Activated CD8-positive, alpha-beta memory T cell treated with anti-CD3 and anti-CD28 coated beads, Interleukin-2, amount 50 U/mL, for 1 hour (primary cell): ENCODE measurements around the gene RNF34.

Experiments
- DNase-seq: peaks from one replicate; pipeline ENCODE4 v3.0.0-alpha.2; 2020; ENCODE audit errors: extremely low read depth

Gene RNF34

DNA sequence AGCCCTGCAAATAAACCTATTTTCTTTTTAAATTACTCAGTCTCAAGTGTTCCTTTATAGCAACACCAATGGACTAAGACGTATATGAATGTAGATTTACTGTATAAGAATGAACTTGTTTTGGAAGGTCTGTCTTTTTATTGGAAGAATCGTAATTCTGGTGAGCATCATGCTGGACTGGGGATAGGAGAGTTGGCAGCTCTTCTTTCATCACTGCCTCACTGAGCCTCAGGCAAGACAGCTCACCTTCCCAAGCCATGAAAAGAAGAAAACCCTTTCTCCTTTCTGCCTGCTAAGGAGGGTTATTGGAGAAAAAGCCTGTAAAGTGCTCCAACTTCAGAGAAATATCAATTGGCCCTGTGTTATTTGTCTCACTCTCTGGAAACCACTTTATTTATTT, 9.1 kb upstream of the RNF34 start:
- DNase-seq = no peak

DNA sequence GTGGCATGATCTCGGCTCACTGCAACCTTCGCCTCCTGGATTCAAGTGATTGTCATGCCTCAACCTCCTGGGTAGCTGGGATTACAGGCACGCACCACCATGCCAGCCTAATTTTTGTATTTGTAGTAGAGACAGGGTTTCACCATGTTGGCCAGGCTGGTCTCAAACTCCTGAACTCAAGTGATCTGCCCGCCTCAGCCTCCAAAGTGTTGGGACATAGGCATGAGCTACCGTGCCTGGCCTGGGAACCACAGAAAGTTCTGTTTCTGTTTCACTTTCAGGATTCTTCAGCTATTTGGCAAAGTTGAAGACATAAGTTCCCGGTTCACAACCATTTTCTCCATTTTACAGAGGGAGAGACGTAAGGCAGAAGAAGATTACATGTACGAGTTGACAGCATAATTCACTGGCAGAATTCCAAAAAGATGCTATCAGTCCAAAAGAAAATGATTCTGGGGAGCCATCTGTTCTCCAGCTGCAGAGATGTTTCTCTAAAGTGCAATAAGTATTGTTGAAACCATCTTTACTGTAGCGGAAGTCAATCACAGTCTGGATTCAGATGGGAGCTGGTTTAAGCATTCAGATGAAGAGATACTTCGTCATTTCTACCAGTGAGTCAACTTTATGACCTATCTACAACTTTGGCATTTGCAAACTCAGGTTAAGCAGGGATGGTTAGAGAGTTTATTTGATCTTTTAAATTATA, 8.1 kb upstream of the RNF34 start:
- DNase-seq = no peak

DNA sequence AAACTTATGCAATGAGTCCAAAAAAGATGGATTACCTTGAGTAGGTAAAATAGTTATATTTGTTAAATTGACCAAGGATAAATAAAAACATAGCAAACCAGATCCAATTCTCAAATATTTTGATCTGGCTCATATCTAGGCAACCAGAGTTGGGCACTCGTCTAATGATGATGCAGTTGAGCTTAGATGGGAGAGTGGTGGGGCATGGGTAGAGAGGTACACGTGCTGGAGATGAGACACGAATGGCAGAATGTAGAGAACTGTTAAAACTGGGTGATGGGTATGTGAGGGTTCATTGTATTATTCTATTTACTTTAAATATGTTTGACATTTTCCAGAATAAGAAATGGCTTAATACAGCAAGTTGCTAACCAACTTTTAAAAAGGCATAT, 7.6 kb upstream of the RNF34 start:
- DNase-seq = no peak

DNA sequence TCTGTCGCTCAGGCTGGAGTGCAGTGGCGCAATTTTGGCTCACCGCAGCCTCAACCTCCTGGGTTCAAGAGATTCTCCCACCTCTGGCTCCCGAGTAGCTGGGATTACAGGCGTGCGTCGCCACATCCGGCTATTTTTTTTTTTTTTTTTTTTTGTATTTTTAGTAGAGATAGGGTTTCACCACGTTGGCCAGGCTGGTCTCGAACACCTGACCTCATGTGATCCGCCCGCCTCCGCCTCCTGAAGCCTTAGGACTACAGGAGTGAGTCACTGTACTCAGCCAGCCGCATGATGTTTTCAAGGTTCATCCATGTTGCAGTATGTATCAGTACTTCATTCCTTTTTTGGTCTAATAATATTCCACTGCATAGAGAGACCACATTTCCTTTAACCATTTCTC, 2.4 kb upstream of the RNF34 start:
- no peak for DNase-seq

DNA sequence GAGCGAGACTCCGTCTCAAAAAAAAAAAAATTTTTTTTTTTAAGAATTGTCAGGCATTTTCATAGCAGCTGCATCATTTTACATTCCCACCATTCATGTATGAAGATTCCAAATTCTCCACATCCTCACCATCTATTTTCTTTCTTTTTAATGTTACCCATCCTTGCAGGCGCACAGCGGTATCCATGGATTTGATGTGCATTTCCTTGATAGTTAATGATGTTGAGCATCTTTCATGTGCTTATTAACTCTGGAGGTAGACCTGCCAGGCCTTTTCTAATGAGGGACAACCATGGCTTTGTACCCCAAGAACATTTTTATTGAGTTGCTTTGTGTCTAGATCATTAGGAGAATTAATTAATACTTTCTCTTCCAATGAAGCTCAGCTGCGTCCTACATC, 1.6 kb upstream of the RNF34 start:
- DNase-seq = no peak

DNA sequence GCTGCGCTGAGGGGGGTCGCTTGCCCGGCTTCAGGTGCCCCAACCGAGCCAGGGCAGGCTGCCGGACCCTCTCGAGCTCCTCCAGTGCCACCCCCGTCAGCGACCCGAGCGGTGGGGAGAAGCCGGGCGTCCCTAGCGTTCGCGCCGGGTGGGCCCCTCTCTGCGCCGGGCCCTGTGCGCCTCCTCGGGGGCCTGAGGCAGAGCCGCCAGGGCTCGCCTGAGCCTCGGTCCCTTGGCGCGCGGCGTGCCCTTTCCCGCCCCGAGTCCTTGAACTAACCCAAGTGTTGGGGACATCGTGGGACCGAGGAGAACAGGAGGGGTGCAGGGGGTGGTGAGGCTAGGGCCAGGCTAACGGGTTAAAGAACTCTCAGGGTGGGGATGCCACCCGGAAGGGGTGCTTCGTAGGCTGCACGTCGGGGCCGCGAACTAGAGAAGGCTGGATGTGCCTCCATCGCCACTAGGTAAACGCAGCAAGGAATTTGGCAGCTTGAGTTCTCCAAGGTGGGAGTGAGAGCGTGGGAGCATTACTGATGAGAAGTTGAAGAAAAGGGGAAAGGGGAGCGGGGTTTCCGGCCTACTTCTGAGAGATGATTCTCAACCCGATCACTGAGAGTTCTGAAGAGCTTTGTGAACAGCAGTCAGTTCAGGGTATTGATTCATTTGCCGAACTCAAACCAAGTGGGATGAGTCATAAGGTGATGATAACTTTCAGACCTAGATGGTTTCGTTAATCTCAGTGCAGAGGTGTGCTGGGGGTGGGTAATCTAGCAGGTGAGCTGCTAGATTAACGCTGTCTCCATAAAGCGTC, 618 bp downstream of the RNF34 start:
- DNase-seq = peak; percentile 36

DNA sequence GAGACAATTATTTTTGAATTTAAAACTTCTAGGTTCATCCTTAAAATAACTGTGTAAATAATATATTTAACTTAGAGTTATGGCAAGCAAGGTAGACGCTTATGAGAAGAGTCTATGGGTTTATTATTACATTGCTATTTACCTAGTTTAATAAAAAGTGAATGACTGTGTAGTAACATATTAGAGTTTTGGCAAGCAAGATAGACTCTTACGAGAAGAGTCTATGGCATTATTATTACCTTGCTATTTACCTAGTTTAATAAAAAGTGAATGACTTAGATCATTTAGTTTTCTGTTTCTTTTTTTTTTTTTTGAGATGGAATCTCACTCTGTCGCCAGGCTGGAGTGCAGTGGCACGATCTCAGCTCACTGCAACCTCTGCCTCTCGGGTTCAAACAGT, 3.8 kb downstream of the RNF34 start:
- DNase-seq = no peak

DNA sequence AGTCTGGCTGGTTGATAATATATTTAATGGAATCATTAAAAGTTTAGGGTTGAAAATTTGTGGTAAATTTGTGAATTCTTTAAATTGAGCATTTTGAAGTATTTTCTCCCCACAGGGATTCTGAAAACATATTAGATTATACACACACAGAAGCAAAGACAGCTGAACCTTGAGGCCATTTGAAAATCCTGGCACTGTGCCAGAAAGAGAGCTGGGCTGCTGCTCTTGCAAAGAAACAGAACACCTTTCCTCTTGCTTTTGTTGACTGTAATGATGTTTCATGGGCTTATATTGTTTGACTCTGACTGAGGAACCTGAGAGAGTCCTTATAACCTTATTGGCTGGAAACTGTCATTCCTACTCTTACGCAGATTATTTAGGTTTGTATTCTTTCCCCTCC, 4.8 kb downstream of the RNF34 start:
- DNase-seq = no peak

DNA sequence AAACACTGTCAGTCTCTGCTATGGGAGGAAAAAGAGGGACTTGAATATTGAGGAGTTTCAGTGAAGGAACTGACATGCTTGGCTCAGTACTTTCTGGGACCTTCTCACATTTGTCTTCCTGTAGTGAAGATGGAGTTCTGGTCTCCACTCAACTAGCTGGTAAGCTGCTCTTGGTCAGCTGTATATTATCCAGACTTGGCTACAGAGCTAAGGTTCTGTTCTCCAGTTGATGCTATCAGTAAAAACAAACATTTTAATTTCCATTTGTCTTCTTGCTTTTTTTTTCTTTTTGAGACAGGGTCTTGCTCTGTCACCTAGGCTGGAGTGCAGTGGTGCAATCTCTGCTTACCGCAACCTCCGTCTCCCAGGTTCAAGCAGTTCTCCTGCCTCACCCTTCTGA, 5.3 kb downstream of the RNF34 start:
- DNase-seq = no peak

DNA sequence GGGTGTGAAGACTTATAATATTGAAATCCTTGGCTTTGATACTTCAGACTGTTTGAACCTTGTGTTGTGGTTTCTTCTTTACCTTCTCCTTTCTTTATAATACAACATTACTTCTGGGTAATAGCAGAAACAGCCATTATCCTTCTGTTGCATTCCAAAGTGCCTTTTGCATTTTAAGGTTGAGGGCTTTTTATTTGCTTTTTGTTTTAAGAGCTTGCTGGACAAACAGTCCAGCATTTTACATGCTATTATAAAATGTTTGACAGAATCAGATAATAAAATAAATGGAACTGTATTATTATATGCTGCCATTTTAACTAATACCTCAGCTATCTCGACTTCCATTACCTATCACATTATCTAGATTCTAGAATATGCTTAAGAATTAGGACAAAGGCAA, 14.0 kb downstream of the RNF34 start:
- DNase-seq = no peak

DNA sequence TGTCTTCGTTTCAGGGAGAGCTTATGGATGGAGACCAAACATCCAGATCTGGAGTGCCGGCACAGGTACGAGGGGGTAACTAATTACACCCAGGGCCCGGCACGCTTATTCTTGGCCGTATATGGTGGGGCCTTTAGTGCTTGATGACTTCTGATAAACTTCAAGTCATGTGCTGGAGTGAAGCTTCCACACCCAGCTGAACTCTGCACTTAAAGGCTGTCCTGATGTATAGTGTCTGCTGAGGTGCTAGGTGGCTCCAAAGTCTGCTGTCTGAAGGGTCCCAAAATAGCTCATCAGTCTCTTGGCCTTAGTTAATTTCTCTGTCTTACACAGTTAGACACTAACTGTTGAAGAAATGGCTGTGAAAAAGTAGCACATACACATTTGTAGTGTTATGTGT, 17.9 kb downstream of the RNF34 start:
- no peak for DNase-seq

DNA sequence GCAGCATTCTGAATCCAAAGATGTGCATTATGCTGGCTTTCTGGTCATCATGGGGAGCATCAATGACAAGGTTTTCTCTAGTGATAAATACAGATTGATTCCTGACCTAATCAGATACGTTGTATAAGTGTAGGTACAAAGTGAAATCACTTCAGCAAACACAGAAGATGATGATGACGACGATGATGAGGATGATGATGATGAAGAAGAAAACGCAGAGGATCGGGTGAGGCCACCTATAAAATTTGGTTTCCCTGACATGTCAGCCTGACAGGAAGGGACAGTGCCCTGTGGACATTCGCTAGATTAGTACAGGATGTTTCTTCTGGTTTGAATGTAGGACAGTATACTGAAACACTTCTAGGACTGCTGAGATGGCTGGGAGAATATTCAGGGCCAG, 20.2 kb downstream of the RNF34 start:
- no peak for DNase-seq

DNA sequence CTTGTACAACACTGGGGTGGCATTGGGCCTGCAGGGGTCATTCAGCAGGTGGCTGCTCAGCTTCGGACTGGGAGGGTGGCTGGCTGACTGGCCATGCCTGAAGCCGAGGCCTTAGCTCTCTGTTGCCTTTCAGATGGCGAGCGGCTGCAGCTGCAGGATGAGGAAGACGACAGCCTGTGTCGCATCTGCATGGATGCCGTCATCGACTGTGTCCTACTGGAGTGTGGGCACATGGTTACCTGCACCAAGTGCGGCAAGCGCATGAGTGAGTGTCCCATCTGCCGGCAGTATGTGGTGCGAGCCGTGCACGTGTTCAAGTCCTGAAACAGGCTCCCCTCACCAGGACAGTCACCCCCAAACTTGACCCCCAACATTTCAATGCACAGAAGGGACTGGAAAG, 23.3 kb downstream of the RNF34 start:
- DNase-seq = no peak

DNA sequence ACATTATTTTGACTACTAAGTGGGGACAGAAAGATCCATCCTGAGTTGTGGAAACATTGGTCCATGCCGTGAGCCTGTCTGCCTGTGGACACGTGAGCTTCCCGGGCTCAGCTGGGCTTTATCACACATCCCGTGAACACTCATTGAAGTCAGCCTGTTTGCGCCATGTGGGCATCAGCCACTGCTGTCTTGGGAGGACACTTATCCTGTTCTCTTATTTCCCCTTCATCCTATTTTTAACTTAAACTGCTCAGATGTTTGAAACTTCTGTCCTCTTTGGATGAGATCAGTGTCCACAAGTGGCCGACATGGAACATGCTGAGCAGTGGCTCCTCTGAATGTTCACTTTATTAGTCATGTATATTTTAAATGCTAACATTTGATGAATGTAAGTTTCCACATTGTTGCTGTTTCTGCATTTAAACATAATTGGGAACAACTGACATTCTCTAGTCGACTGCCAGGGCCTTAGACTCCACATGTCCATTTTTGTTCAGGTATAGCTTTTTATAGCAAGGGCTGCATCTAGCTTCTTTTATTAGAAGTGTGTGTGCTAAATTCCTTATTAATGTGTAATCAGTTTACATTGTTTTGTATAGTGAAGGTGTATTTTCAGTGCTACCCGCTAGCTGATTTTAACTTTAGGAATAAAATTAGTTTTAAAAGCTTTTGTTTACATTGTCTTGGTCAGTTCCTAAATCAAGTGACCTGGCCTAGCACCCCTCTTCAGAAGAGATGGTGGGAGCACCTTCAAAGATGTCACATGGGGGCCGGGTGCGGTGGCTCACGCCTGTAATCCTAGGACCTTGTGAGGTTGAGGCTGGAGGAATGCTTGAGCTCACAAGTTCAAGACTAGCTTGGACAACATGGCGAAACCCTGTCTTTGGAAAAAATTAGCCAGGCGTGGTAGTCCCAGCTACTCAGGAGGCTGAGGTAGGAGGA, 24.0 kb downstream of the RNF34 start:
- DNase-seq = no peak

DNA sequence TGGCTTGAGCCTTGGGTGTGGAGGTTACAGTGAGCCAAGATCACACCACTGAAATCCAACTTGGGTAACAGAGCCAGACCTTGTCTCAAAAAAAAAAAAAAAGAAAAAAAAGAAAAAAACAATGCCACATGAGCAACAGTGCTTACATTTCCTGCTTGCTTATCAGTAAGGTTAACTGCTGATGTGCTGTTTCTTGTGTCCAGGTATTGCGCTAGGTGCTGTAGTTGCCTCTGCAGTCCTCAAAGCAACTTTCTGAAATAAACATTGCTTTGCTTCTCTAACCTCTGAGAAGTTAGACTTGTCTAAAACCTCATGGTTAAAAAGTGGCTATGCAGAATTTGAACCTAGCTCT, 24.7 kb downstream of the RNF34 start:
- no peak for DNase-seq

DNA sequence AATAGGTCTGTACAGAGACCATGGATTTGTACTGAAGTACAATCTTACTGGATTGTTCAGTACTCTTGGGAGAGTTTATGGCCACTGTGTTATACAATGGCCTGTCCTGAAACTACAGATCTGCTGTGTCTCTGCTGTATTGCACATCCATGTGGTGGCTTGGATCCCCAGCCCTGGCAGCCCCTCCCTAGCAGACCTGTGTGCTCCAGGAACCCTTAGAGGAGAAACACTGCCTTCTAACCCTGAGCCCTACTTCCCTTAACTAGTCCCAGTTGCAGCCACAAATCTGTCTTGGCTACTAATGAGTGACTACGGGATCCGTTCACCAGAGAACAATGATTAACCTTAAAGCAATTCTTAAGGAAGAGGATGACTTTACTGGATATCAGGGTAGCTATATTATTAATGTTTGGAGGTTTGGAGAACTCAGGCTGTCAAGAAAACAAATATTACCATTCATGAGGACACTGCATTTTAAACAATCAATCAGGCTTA, 27.7 kb downstream of the RNF34 start:
- no peak for DNase-seq

DNA sequence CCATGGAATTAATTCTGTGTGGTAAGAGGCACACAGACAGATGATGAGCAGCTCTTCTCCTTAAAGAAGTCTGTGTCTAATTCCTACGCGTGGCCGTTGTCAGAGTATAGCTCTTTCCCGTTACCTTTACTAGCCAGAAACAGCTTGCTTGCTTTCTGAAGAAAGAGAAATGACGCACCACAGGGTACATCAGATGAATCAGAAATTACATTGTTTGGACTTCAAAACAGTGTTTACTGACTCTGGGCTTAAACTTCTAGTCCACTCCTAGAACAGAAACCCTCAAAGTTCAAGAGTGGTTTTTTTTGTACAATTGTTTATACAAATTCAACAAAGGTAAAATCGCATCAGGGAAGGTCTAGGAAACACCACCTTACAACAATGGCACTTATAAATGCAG, 29.0 kb downstream of the RNF34 start:
- DNase-seq = no peak

DNA sequence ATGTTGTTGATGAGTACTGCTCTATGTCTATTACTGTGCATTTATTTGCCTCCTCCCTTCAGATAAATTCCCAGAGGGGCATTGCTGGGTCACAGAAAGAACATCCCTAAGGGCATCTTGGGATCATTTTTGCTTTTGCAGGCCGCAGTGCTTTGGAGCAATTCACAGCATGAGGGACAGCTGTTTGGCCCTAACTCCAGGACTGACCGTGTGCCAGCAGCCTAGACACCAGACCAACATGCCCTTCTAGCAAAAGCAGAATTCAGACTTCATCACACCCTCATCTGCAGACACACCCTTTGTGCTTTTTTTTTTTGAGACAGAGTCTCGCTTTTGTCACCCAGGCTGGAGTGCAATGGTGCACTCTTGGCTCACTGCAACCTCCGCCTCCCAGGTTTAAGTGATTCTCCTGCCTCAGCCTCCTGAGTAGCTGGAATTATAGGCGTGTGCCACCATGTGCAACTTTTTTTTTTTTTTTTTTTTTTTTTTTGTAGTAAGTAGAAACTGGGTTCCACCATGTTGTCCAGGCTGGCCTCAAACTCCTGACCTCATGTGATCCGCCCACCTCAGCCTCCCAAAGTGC, 31.0 kb downstream of the RNF34 start:
- no peak for DNase-seq

DNA sequence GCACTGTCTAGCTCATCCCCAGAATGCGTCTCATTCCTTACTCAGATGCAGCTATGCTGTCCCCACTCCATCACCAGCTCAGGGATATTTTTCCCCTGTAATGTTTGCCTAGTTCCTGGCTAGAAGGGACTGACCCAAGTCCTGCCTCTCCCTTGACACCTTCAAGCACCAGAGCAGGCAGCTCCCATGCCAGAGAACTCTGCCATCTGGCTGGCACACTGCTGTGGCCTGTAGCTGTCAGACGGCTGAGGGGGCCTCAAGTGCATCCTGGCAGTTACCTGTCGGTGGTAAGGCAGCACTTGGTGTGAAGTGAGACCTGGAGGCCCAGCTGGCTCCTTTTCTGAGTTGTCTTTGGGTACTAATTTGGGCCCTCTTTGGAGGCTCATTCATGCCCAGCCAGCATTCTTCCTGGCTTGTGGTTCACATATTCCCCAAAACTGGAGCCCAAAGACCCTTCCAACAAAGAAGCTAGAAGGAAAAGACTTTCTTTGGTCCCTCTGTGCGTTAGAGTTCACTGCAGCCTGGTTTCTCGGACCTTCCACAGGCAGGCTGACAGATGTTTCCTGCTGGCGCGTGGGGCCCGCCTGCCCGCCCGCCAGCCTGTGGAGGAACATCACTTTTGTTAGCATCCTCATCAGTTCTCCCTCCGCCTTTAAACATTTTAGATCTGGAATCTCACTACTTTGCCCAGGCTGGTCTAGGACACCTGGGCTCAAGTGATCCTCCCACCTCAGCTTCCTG, 33.0 kb downstream of the RNF34 start:
- no peak for DNase-seq

DNA sequence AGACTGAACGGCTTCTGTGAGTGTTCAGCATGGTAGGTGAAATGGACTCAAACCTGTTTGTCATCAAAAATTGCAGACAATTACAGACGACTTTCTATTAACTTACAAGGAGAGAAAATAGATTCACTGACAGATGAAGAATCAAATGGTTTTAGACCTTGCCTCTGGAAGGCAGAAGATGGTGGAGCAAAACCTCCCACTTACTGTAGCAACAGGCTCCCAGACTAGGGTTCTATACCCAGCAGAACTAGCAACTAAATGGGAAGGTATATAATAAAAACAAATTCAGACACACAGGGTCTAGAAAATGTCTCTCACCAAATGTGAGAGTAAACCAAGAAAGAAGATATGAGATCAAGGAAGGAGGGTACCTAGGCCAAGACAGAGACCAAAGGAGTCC, 36.8 kb downstream of the RNF34 start:
- no peak for DNase-seq

DNA sequence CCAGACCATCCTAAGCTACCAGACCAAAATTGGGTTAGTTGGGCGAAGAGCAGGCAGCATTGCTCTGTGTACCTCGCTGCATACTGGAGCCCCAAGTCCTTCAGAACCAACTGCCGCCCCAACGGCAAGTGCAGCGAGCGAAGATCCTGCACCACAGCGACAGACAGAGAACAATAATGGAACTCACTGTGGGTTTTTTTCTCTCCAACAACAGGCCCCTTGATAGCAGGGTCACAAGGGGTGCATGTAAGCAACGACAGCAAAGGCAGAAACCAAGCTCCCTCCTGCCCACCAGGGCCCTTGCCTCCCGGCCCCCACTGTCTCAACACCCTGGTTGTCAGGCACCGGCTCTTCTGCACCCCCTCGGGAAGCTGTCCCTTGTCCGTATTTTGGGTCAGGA, 39.0 kb downstream of the RNF34 start:
- no peak for DNase-seq
